GM18867 (cell line): Measurements from ENCODE around the gene ADAM33.

Experiments
- ATAC-seq: cut with Tn5 transposase; IDR thresholded peaks from one replicate; pipeline ENCODE4 v1.9.1; 2021; ENCODE audit warnings: mild to moderate bottlenecking, moderate library complexity; ENCODE audit not compliant: unreplicated experiment

The ADAM33 gene

GRCh38 chr20:3670945-3671344 lies 10.9 kb downstream of the ADAM33 start:
- no peak for ATAC-seq

- ATAC-seq, result no peak
These were observed 11.3 kb downstream of the ADAM33 start for GRCh38 chr20:3670511-3670910.

DNA sequence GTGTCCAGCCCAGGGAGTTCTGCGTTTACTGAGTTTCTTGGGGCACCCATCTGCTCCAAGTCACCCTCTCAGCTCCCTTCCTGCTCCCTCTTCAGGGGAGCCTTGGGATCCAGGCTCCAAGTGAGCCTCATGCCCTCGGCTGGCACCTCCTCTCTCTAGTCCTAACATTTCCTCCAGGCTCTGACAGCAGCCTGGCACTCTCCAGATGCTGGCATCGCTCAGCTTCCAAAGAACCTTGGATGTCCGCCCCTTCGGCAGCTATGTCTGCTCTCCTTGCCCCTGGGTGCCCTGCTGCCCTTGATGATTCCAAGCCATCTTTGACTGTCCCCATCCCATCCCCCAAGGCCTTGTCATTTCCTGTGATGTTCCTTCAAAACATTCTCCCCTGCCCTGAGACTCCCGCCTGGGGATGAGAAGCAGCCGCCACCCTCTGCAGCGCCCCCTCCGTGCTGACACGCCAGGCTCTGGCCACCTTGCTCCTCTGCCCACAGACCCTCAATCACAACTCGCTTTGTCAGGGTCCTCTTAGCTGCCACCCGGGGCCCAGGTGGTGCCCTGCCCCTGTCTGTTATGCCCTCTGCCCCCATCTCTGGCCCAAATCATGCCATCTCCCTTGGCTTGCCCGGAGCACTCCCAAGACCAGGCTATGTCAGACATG lies 12.0 kb downstream of the ADAM33 start:
- ATAC-seq, result no peak

- ATAC-seq, result no peak
These were observed 14.3 kb downstream of the ADAM33 start for GRCh38 chr20:3667434-3668037.

DNA sequence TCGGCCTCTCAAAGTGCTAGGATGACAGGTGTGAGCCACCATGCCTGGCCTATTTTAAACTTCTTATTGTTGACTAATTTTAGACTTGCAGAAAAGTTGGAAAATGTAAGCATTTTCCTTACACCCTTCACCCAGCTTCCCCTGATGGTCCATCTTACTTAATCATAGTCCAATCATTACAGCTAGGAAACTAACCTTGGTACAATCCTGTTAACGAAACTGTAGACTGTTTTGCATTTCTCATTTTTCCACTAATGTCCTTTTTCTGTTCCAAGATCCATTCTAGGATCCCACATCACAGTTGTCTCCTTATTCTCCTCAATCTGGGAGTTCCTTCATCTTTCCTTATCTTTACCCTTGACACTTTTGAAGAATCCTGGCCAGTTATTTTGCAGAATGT lies 18.0 kb downstream of the ADAM33 start:
- no peak for ATAC-seq

DNA sequence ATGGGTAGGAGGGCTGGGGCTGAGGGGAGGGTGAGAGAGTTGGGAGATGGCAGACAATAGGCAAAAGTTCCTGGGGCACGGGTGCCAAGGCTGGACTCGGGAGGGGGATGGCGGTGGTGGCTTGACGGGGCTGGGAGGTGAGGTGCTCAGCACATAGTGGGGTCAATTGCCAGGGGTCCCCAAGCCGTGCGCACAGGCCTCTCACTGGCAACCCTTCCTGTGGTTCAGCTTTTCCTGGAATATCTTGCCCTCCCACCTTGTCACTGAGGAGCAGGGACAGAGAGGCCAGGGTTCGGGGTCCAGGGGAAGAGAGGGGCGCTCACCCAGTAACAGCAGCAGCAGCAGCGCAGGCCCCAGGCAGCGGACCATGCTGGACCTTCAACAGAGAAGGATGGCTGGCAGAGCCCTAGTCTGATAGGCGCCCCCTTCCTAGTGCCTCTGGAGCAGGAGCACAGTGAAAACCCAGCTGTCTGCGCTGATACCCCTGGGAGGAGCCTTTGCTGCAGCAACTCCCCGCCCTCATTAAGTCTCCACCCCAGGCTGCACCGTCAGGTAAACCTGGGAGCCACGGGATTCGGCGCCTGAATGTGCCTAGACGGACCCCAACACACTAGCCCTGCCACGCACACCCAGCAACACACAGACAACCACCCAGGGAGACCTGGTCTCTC lies 18.6 kb downstream of the ADAM33 start, which contains the start of gene GFRA4:
Gene GFRA4 (minus strand): TSS at position 369 of the 671 bp plus-strand sequence. CDS start 0 bp downstream, at position 369.
- no peak for ATAC-seq

GRCh38 chr20:3661814-3662665 lies 19.8 kb downstream of the ADAM33 start:
- ATAC-seq, result no peak

- no peak for ATAC-seq
These were observed 20.6 kb downstream of the ADAM33 start for GRCh38 chr20:3661060-3661813.

- no peak for ATAC-seq
These were observed 21.3 kb downstream of the ADAM33 start for GRCh38 chr20:3660262-3661059.

- no peak for ATAC-seq
These were observed 22.1 kb downstream of the ADAM33 start for GRCh38 chr20:3659492-3660261.

DNA sequence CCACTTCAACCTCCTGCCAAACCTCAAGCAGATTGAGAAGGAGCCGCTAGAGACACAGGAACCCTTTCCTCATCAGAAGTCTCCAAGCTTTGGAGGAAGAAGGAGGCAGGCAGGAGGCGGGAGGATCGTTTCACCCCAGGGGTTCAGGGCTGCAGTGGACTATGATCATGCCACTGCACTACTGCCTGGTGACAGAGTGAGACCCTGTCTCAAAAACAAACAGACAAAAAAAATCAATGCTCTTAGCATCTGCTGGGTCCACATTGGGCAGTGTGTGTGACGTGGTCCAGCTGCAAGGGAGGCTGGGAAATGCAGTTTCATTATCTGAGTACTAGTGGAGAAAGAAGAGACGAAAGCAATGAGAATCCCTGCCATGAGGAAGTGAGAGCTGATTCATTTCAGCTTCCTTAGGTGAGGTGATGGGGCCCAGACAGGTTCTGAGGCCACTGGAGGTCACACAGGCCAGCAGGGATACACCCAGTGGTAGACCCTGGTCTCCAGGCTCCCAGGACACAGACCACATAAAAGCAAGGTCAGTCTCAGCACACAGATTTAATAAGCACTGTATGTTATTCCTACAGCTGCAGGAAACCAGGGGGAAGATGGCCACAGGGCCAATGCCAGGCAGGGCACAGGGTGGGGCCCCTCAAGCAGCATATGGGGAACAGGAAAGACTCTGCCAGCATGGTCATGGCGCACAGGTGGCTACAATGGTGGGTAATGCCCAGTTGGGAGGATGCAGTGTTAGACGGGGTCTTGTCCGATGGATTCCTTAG lies 22.9 kb downstream of the ADAM33 start:
- peak; percentile 93 for ATAC-seq

DNA sequence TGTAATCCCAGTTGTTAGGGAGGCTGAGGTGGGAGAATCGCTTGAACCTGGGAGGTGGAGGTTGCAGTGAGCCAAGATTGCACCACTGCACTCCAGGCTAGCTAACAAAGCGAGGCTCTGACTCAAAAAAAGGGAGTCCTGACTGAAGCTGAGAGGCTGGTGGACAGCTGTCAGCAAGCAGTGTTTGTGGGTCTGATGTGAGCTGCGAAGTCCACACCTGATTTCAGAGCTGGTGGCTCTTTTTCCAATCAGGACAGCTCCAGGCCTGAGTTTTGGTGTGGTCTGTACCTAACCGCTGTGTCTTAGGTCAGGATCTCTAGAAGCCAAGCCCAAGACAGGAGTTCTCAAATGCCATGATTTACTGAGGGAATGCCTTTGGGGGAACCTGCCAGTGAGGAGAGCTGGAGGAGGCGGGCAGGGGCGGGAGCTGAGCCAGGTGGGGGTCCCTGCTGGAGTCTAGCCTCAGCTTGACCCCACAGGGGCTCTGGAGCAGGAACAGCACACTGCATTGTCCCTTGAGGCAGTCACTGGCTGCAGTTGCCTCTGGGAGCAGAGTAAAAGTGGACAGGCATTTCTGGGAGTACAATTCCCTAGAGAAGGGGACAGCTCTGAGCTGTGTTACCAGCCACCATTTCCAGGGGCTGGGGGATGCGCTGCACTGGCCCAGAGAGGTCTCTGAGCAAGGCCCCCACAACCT lies 23.6 kb downstream of the ADAM33 start:
- no peak for ATAC-seq

- ATAC-seq, result no peak
These were observed 26.7 kb downstream of the ADAM33 start for GRCh38 chr20:3655131-3655405.

DNA sequence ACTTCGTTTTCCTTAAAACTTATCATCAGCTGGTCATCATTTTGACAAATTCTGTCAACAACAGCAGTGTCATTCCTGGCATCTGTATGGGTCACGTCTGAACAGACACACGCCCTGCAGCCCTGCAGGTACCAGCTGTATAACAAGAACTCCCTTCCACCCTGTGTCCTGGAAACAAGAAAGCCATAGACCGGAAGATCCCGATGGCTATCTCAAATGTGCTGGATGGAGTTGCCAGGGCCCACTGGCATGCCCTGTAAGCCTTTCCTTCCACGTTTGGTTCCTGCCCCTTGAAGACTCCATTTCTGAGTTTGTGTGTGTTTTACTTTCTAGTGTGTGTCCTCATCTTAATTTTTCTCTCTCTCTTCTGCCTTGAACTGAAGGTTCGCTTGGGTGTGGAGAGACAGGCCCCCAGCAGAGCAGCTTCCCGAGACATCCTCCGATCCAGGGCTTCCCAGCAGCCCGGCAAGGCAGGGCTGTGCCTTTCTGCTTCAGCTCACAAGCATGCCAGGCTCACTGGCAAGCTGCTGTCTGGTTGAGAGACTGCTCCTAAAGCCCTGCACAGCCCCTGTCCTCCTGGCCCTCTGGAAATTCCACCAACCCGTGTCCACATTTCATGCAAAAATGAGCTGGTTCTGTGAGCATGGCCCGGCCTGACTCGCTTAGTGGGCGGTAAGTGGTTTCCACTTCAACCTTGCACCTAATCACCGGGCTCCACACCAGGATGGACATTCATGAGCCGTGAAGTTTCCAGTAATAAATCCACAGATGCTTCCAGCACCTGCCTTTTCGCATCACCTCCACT lies 27.3 kb downstream of the ADAM33 start:
- no peak for ATAC-seq

GRCh38 chr20:3653921-3654320 lies 27.9 kb downstream of the ADAM33 start:
- ATAC-seq, result no peak

DNA sequence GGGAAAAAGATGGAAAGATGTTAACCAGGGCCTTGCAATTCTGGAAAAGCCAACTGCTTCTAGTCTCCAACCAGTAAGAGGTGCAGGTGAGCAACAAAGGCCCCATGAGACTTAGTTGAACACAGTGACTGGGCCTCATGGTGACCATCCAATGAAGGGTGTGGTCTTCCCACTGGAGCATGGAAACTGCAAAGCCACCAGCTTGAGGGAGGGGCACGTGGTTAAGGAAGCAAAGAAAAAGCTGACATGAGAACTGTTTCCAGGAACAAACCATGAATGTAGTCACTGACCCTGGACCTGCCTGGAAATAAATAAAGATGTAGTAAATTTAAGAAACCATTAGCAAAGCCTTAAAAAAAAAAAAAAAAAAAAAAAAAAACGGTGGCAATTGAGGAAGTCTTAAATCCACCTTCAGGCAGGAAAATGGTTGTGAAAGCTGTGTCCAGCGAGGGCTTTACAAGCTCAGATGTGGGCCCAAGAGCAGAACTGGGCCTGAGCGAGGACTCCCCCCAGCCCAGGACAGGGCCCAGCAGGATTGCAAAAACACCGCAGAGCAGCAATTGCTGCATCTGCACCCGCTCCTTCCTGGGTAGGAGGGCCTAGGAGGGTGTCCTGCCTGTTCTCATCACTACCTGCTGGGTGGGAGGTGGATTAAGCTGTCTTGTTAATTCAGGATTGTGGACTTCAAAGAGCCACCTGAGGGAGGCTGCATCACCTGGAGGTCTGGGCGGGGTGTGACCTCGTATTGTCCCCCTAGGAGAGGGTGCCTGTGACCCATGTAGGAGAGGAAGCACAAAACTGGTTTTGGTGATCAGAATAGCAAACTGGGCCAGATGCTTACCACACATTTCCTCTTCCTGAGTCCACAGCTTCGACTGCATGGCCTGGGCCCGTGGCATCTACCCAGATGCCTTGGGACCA lies 28.9 kb downstream of the ADAM33 start:
- ATAC-seq, result no peak
